ENCODE data around the gene TMEFF1.

Gene TMEFF1

GRCh38 chr9:100626949-100627348 is 154.0 kb downstream of the TMEFF1 start:
- DNase-seq: no peak
